ENCODE measurements around the gene CCDC15. TPM values are rescaled to one million over a fixed set of nuclear protein-coding genes. Genes with fewer than 3 reads are reported as not detected.
"Not testable (repeated sequence)": the region's sequence is repeated elsewhere in the genome, so short reads cannot be mapped to it uniquely, and the experiment has no call there.

The CCDC15 gene
- total RNA-seq, 1 donor from 2014 or later, result 0.50 TPM

GRCh38 chr11:125081098-125081798 is 127.2 kb downstream of the CCDC15 start:
- DNase-seq (ENCODE audit: low read depth), result no peak

DNA sequence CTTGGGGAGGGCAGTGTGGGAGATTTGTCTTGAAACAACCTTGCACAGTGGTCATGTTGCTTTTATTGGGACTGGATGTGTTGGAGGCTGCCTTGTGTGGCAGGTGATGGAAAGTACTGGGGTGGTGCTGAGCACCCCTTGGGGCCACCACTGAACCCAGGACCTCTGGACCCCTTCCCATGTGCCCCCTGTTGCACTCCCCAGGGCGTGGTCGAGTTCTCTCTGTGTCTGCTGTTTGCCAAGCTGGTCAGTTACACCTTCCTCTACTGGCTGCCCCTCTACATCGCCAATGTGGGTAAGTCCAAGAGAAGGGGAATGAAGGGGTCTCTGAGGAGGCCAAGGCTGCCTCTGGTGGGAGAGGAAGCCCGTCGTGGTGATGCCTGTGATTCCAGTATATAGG is 128.0 kb downstream of the CCDC15 start:
- DNase-seq (ENCODE audit: low read depth), result no peak

GRCh38 chr11:125082611-125083311 is 128.8 kb downstream of the CCDC15 start:
- DNase-seq (ENCODE audit: low read depth), result peak; percentile 64

DNA sequence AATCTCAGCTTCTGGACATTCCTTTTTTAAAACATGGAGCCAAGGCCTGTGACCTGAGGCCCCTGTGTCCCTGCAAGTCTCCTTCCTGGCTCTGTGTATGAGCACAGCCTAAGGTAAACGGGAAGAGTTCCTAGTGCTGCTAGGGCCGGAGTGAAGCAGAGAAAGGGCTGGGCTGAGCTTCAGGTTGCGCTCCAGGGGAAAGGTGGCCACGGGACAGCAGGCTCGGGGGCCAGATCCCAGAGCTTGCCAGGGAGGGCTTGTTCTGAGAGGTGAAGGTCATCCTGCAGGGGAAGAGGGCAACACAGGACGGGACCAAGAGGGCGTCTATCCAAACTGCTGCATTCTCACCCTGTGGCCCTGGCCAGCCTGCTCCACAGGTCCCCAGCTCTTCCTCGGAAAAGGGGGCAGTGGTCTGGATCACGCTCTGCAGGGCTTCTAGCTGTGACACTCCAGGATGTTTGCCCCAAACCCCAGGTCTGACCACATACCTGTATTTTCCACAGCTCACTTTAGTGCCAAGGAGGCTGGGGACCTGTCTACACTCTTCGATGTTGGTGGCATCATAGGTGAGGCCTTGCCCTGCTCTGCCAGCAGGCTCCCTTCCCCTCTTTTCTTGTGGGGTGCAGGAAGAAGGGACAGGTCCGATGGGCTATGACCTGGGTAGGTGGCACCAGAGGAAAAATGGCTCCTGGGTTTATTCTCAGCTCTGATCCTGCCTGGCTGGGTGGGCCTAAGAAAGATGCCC is 129.5 kb downstream of the CCDC15 start:
- DNase-seq (ENCODE audit: low read depth), result no peak

DNA sequence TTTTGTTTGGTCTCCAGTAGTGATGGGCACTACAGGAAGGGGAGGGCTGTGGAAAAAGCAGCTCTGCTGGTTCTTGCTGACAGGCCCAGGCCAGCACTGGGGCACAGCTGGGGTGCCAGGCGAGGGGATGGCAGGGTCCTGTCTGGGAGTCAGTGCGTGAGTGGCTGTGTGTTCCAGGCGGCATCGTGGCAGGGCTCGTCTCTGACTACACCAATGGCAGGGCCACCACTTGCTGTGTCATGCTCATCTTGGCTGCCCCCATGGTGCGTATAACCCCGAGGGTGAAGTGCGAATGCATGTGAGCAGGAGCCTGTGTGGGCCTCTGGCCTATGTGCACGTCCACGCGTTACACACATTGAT is 130.0 kb downstream of the CCDC15 start:
- no peak for DNase-seq (ENCODE audit: low read depth)

DNA sequence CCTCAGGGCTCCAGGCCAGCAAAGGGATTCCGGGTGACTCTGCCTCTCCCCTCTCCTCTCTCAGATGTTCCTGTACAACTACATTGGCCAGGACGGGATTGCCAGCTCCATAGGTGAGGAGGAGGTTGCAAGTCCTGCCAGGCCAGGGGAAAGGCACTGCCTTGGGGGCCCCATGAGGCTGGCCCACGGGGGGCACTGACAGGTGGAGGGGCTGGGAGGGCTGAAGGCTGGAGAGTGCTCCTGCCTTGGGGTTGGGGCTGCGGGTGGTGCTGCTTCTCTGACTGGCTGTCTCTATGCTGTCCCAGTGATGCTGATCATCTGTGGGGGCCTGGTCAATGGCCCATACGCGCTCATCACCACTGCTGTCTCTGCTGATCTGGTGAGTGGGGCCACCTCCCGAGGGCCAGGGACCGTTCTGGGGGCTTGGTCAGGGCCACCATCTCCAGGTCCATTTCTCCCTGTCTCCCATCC is 130.8 kb downstream of the CCDC15 start:
- DNase-seq (ENCODE audit: low read depth), result no peak

- no peak for DNase-seq (ENCODE audit: low read depth)
Observed at GRCh38 chr11:125085301-125086081, 131.5 kb downstream of the CCDC15 start.

DNA sequence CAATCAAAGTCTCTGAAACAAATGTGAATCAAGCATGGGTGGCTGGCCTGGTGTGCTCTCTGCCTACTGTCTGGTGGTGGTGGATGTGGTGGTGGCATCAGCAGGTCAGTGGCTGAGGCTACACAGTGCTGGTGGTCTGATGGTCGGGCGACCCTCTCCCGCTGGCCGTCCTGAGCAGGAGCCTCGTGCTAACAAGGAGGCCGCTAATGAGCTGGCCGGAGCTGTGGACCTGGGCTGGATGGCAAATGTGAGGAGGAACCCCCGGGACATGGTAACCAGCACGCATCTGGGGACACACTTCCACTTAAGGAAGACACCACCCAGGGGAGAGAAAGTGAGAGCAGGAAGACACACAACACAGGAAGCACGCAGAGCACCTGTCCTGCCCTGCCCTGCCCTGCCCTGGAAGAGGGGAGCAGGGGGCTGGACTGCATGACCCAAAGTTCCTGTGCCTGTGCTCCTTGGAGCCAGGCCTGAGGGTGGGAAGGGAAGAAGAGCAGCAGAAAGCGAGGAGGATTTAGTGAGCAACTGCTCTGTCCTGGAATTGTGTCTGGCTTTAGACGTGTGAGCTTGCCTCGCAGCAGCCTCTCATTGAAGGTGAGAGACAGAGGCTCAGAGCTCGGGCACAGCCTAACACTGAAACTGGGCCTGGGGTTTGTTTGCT is 132.8 kb downstream of the CCDC15 start:
- DNase-seq (ENCODE audit: low read depth), result no peak

DNA sequence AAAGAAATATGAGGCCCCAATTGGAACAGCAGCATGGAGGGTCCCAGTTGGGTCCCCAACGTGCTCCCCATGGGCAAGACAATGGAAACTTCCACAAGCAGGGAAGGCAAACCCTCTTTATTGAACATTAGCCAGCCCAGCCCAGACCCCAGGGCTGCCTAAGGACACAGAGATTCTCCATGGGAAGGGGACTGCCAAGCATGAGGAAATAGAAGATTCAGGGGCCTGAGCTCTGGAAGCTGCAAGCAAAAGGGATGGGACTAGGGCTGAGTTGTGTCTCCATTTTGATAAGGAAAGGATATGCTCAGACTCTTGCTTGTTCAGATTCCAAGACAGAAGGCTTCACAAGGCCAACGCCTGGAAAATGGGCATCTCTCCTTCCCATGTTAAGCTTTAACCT is 134.1 kb downstream of the CCDC15 start:
- DNase-seq (ENCODE audit: low read depth), result no peak

DNA sequence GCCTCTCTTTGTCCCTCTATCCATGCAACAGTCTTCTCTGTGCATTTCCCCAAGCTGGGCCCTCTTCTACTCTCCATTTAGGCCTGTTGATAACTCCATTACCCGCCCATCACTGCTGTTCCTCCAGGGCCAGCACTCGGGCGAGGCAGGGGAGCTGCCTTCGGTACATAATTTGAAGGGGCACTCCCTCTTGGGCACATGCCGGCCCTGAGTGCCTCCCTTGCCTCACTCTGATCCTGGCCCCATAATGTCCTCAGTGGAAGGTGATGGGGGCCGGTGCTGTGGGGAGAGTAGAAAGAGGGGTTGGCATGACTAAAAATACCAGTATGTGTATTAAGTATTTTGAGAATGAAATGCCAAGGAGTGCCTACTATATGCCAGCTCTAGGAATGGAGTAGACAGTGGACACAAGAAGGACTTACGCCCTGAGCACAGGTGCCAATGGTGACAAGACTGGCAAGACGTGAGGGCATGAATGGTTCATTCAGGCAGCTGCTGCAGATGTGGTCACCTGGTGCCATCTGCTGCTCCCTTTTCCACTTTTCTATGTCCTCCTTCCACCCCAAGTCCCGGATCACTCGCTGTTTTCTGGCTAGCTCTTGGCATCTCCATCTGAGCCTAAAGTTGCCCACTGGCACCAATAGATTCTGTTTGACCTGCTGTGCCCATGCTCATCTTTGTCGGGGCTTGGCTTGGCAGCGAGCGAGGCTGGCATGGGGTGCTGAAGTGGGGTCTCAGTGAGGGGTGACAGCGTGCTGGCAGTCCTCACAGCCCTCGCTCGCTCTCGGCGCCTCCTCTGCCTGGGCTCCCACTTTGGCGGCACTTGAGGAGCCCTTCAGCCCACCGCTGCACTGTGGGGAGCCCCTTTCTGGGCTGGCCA is 134.8 kb downstream of the CCDC15 start:
- DNase-seq (ENCODE audit: low read depth), result no peak

DNA sequence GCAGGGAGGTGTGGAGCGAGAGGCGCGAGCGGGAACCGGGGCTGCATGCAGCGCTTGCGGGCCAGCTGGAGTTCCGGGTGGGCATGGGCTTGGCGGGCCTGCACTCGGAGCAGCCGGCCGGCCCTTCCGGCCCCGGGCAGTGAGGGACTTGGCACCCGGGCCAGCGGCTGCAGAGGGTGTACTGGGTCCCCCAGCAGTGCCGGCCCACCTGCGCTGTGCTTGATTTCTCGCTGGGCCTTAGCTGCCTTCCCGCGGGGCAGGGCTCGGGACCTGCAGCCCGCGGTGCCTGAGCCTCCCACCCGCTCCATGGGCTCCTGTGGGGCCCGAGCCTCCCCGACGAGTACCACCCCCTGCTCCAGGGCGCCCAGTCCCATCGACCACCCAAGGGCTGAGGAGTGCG is 135.5 kb downstream of the CCDC15 start:
- DNase-seq (ENCODE audit: low read depth), result not testable (repeated sequence)

DNA sequence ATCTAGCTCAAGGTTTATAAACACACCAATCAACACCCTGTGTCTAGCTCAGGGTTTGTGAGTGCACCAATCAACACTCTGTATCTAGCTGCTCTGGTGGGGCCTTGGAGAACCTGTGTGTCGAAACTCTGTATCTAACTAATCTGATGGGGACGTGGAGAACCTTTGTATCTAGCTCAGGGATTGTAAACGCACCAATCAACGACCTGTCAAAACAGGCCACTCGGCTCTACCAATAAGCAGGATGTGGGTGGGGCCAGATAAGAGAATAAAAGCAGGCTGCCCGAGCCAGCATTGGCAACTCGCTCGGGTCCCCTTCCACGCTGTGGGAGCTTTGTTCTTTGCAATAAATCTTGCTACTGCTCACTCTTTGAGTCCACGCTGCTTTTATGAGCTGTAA is 136.1 kb downstream of the CCDC15 start:
- not testable (repeated sequence) for DNase-seq (ENCODE audit: low read depth)

DNA sequence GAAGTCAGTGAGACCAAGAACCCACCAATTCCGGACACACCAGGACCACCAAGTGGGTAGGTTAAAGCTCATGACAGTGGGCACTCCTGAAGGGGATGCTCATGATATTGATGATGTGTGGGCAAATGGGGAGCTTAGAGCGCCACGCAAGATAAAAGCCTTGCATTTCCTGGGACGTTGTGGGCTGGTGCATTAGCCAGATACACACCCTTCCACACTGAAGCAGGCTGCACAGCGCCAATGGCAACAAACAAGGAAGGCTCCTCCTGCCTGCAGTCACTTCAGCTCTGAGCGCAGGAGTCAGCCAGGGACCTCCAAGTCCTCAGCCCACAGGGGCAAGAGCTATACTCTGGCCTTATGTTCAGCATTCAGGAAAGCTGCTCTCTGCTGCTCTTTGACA is 136.8 kb downstream of the CCDC15 start:
- no peak for DNase-seq (ENCODE audit: low read depth)

Other genes starting within 250 kb of the CCDC15 start
- gene NRGN, start 214.3 kb upstream of the CCDC15 start, total RNA-seq, result 0.10 TPM in 1 of 2 replicates, not detected in the other
- gene VSIG2, start 201.9 kb upstream of the CCDC15 start, total RNA-seq, result 0.10 TPM in 1 of 2 replicates, not detected in the other
- gene ESAM, start 191.9 kb upstream of the CCDC15 start, total RNA-seq, result 0.50 and 1.4 TPM in 2 replicates
- gene MSANTD2, start 153.8 kb upstream of the CCDC15 start, total RNA-seq, result 3.5 and 10.8 TPM in 2 replicates
- gene ROBO3, start 88.8 kb upstream of the CCDC15 start, total RNA-seq, result 7.3 and 12.2 TPM in 2 replicates
- gene ROBO4, start 56.3 kb upstream of the CCDC15 start, total RNA-seq, result 0.85 and 4.2 TPM in 2 replicates
- gene HEPN1, start 35.0 kb upstream of the CCDC15 start, total RNA-seq, result not detected in 2 replicates
- 0.25 TPM in 1 of 2 replicates, not detected in the other for gene HEPACAM, start 18.2 kb upstream of the CCDC15 start, total RNA-seq
- 0.45 and 2.6 TPM in 2 replicates for gene SLC37A2, start 109.1 kb downstream of the CCDC15 start, total RNA-seq
- gene TMEM218, start 157.4 kb downstream of the CCDC15 start, total RNA-seq, result 16.1 and 27.0 TPM in 2 replicates
- not detected in 2 replicates for gene PKNOX2, start 210.5 kb downstream of the CCDC15 start, total RNA-seq